SU-DHL-6 (cell line): ENCODE data around the gene CLDN11.

Experiments used
- CTCF ChIP-seq: fragments of 200-600 bp; sonication (generic); IDR thresholded peaks from one replicate; pipeline ENCODE4 v1.5.1; 2017; ENCODE audit warnings: antibody characterized with exemption, mild to moderate bottlenecking, low read length, moderate library complexity; ENCODE audit not compliant: insufficient read depth, poor library complexity, severe bottlenecking
- EZH2phosphoT487 ChIP-seq: fragments of 200-600 bp; sonication (generic), shearing (Covaris generic); conservative IDR thresholded peaks from 2 replicates; pipeline ENCODE4 v1.6.1; 2018; ENCODE audit warnings: mild to moderate bottlenecking, antibody characterized with exemption, low read length, moderate library complexity, mixed read lengths

DNA sequence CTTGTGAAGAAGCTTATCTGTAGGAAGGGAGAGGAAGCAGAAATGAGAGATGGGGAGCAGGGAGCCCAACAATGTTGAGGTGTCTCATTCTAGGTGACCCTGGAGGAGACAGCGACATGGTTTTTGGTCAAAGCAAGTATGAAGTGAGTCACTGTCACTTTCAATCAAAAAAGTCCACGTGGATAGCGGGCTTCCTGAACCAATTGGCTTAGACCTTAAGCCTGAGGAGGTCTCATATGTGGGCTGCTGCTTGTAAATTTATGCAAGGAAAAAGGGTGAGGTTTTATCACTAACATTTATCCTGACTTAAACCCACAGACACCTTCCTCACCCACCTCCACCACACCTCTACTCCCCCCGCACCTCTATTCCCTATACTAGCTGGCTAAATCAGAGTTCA is 22.7 kb downstream of the CLDN11 start:
- TF ChIP-seq CTCF (no peak), EZH2phosphoT487 (no peak)
